Measurements from ENCODE around the gene RGS18.
"Not testable (repeated sequence)": the region's sequence is repeated elsewhere in the genome, so short reads cannot be mapped to it uniquely, and the experiment has no call there.

Gene RGS18

GRCh38 chr1:192158181-192158580 lies at the start of gene RGS18:
RGS18 (plus strand) TSS chr1:192158462; CDS start chr1:192158638, 176 bp downstream.
- peak; percentile 95 for DNase-seq

GRCh38 chr1:192109576-192109975 lies 48.7 kb upstream of the RGS18 start:
- no peak for DNase-seq

GRCh38 chr1:192115000-192115399 lies 43.3 kb upstream of the RGS18 start:
- no peak for DNase-seq

- no peak for DNase-seq
These were observed 39.3 kb upstream of the RGS18 start for GRCh38 chr1:192118881-192119405.

- DNase-seq: no peak
These were observed 38.6 kb upstream of the RGS18 start for GRCh38 chr1:192119701-192120100.

GRCh38 chr1:192122668-192123067 lies 35.6 kb upstream of the RGS18 start:
- no peak for DNase-seq

- no peak for DNase-seq
These were observed 35.0 kb upstream of the RGS18 start for GRCh38 chr1:192123212-192123611.

- no peak for DNase-seq
These were observed 32.1 kb upstream of the RGS18 start for GRCh38 chr1:192126030-192126619.

GRCh38 chr1:192130175-192130574 lies 28.1 kb upstream of the RGS18 start:
- DNase-seq: no peak

- DNase-seq: not testable (repeated sequence)
These were observed 27.4 kb upstream of the RGS18 start for GRCh38 chr1:192130865-192131264.

- DNase-seq: no peak
These were observed 26.3 kb upstream of the RGS18 start for GRCh38 chr1:192131914-192132313.

GRCh38 chr1:192133350-192133926 lies 24.8 kb upstream of the RGS18 start:
- DNase-seq: no peak

GRCh38 chr1:192140382-192140781 lies 17.9 kb upstream of the RGS18 start:
- no peak for DNase-seq

GRCh38 chr1:192147221-192147620 lies 11.0 kb upstream of the RGS18 start:
- DNase-seq: no peak

- DNase-seq: no peak
These were observed 10.6 kb upstream of the RGS18 start for GRCh38 chr1:192147696-192148095.

- DNase-seq: no peak
These were observed 7.1 kb upstream of the RGS18 start for GRCh38 chr1:192151176-192151575.

- DNase-seq: no peak
These were observed 5.0 kb upstream of the RGS18 start for GRCh38 chr1:192153276-192153675.

- no peak for DNase-seq
These were observed 1.2 kb upstream of the RGS18 start for GRCh38 chr1:192157067-192157466.

GRCh38 chr1:192159014-192159413 lies 752 bp downstream of the RGS18 start:
- DNase-seq: peak in 1 of 2 experiments; percentile 11

- DNase-seq: peak; percentile 55 to 70
These were observed 1.5 kb downstream of the RGS18 start for GRCh38 chr1:192159781-192160180.

GRCh38 chr1:192160196-192160595 lies 1.9 kb downstream of the RGS18 start:
- DNase-seq: peak; percentile 36 to 52

- no peak for DNase-seq
These were observed 3.7 kb downstream of the RGS18 start for GRCh38 chr1:192161976-192162375.

GRCh38 chr1:192162376-192162775 lies 4.1 kb downstream of the RGS18 start:
- no peak for DNase-seq

- DNase-seq: not testable (repeated sequence)
These were observed 6.7 kb downstream of the RGS18 start for GRCh38 chr1:192165002-192165401.

- DNase-seq: no peak
These were observed 8.7 kb downstream of the RGS18 start for GRCh38 chr1:192167011-192167410.

Data from AML-193 (cell line).